Activated effector memory CD4-positive, alpha-beta T cell treated with anti-CD3 and anti-CD28 coated beads, Interleukin-2, amount 50 U/mL, for 16 hours (primary cell): ENCODE data around the gene SEMA4D.

Experiments
- DNase-seq: peaks from one replicate; pipeline ENCODE4 v3.0.0-alpha.2; 2020

The SEMA4D gene

GRCh38 chr9:89501311-89501898, 3.5 kb upstream of the SEMA4D start:
- no peak for DNase-seq

GRCh38 chr9:89500008-89500407, 2.1 kb upstream of the SEMA4D start:
- DNase-seq = no peak

- peak; percentile 81 for DNase-seq
Observed at GRCh38 chr9:89498852-89499480, 1.1 kb upstream of the SEMA4D start.

GRCh38 chr9:89497257-89497963, 503 bp downstream of the SEMA4D start:
- peak; percentile 72 for DNase-seq

- DNase-seq = peak; percentile 81
Observed at GRCh38 chr9:89496645-89497256, 1.2 kb downstream of the SEMA4D start.

- DNase-seq = no peak
Observed at GRCh38 chr9:89495824-89496560, 1.9 kb downstream of the SEMA4D start.

- DNase-seq = peak; percentile 67
Observed at GRCh38 chr9:89494199-89494598, 3.7 kb downstream of the SEMA4D start.

GRCh38 chr9:89493671-89494070, 4.2 kb downstream of the SEMA4D start:
- DNase-seq = no peak

GRCh38 chr9:89493181-89493580, 4.7 kb downstream of the SEMA4D start:
- no peak for DNase-seq

- DNase-seq = no peak
Observed at GRCh38 chr9:89492586-89492985, 5.3 kb downstream of the SEMA4D start.

GRCh38 chr9:89491694-89492093, 6.2 kb downstream of the SEMA4D start:
- peak; percentile 75 for DNase-seq

- no peak for DNase-seq
Observed at GRCh38 chr9:89489548-89490530, 8.1 kb downstream of the SEMA4D start.

GRCh38 chr9:89488936-89489335, 9.0 kb downstream of the SEMA4D start:
- DNase-seq = no peak

GRCh38 chr9:89488131-89488530, 9.8 kb downstream of the SEMA4D start:
- DNase-seq = no peak

- DNase-seq = no peak
Observed at GRCh38 chr9:89486681-89487080, 11.2 kb downstream of the SEMA4D start.

GRCh38 chr9:89484475-89485404, 13.2 kb downstream of the SEMA4D start:
- DNase-seq = no peak

GRCh38 chr9:89483592-89484474, 14.1 kb downstream of the SEMA4D start:
- peak; percentile 90 for DNase-seq

- DNase-seq = no peak
Observed at GRCh38 chr9:89482901-89483361, 15.0 kb downstream of the SEMA4D start.

GRCh38 chr9:89482056-89482851, 15.7 kb downstream of the SEMA4D start:
- no peak for DNase-seq
